ENCODE measurements around the gene MORC4.
"Not testable (repeated sequence)": the region's sequence is repeated elsewhere in the genome, so short reads cannot be mapped to it uniquely, and the experiment has no call there.

Gene MORC4

GRCh38 chrX:107000013-107000515, at the start of gene MORC4:
Gene MORC4, minus strand, starts transcription at chrX:107000212. Its CDS starts 243 bp downstream, at chrX:106999969.
- peak; percentile 84 for DNase-seq (ENCODE audit: low spot score)

- no peak for DNase-seq (ENCODE audit: low spot score)
Measured at GRCh38 chrX:107047622-107048021, 47.6 kb upstream of the MORC4 start.

- DNase-seq (ENCODE audit: low spot score) = no peak
Measured at GRCh38 chrX:107029752-107030151, 29.7 kb upstream of the MORC4 start.

- DNase-seq (ENCODE audit: low spot score) = peak; percentile 35
Measured at GRCh38 chrX:107025545-107025944, 25.5 kb upstream of the MORC4 start.

GRCh38 chrX:107014936-107015335, 14.9 kb upstream of the MORC4 start:
- no peak for DNase-seq (ENCODE audit: low spot score)

- no peak for DNase-seq (ENCODE audit: low spot score)
Measured at GRCh38 chrX:107008034-107008433, 8.0 kb upstream of the MORC4 start.

GRCh38 chrX:106999002-106999975, 723 bp downstream of the MORC4 start:
- DNase-seq (ENCODE audit: low spot score) = peak; percentile 52

- DNase-seq (ENCODE audit: low spot score) = no peak
Measured at GRCh38 chrX:106997611-106998010, 2.4 kb downstream of the MORC4 start.

- no peak for DNase-seq (ENCODE audit: low spot score)
Measured at GRCh38 chrX:106995678-106996077, 4.3 kb downstream of the MORC4 start.

GRCh38 chrX:106987488-106987887, 12.5 kb downstream of the MORC4 start:
- no peak for DNase-seq (ENCODE audit: low spot score)

GRCh38 chrX:106980952-106981626, 18.9 kb downstream of the MORC4 start:
- no peak for DNase-seq (ENCODE audit: low spot score)

- no peak for DNase-seq (ENCODE audit: low spot score)
Measured at GRCh38 chrX:106976416-106976815, 23.6 kb downstream of the MORC4 start.

GRCh38 chrX:106973433-106974149, 26.4 kb downstream of the MORC4 start:
- no peak for DNase-seq (ENCODE audit: low spot score)

- DNase-seq (ENCODE audit: low spot score) = no peak
Measured at GRCh38 chrX:106972896-106973295, 27.1 kb downstream of the MORC4 start.

- DNase-seq (ENCODE audit: low spot score) = not testable (repeated sequence)
Measured at GRCh38 chrX:106966547-106966946, 33.5 kb downstream of the MORC4 start.

- DNase-seq (ENCODE audit: low spot score) = no peak
Measured at GRCh38 chrX:106964290-106964689, 35.7 kb downstream of the MORC4 start.

GRCh38 chrX:106963111-106963510, 36.9 kb downstream of the MORC4 start:
- no peak for DNase-seq (ENCODE audit: low spot score)

GRCh38 chrX:106959901-106960300, 40.1 kb downstream of the MORC4 start:
- peak; percentile 35 for DNase-seq (ENCODE audit: low spot score)

GRCh38 chrX:106957856-106958255, 42.2 kb downstream of the MORC4 start:
- DNase-seq (ENCODE audit: low spot score) = no peak

- peak; percentile 20 for DNase-seq (ENCODE audit: low spot score)
Measured at GRCh38 chrX:106955004-106955772, 44.8 kb downstream of the MORC4 start.

- no peak for DNase-seq (ENCODE audit: low spot score)
Measured at GRCh38 chrX:106954041-106954440, 46.0 kb downstream of the MORC4 start.

Measured in kidney tubule cell (primary cell).